GM04503 (cell line): ENCODE measurements around the gene TTLL1.
A peak's percentile ranks its signal among the peaks of the same experiment; 100 is the strongest.

Experiments
- DNase-seq: peaks from one replicate; pipeline ENCODE4 v3.0.0-alpha.2; 2012; ENCODE audit warnings: low read depth

The TTLL1 gene

DNA sequence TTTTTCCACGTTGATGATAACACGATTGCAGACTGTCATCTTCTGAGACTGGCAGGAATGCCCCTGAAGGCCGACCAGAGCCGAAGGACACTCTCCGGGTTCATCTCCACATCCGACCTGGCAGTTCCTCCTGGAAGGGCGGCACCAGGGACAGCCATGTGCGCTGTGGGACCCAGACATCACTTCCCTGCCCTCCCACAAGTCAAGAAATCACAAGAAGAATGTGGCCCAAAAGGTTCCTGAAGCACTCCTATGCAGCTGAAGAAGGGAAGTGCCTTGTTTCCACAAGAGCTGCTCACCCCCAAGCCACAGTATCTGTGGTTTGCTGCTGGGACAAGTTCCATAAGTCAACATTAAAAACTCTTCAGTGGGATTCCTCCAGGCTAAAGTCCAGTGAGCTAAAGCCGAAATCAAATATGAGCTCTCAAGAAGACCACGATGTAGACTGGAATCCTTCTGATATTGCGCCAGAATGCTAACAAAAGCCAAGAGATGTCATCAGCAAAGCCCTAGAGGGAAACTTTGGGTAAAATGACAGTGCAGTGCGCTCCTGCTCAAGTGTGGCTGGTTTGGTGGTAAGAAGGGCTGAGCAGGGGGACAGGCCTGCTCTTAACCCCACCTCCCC lies 95.4 kb downstream of the TTLL1 start:
- peak; percentile 76 for DNase-seq

DNA sequence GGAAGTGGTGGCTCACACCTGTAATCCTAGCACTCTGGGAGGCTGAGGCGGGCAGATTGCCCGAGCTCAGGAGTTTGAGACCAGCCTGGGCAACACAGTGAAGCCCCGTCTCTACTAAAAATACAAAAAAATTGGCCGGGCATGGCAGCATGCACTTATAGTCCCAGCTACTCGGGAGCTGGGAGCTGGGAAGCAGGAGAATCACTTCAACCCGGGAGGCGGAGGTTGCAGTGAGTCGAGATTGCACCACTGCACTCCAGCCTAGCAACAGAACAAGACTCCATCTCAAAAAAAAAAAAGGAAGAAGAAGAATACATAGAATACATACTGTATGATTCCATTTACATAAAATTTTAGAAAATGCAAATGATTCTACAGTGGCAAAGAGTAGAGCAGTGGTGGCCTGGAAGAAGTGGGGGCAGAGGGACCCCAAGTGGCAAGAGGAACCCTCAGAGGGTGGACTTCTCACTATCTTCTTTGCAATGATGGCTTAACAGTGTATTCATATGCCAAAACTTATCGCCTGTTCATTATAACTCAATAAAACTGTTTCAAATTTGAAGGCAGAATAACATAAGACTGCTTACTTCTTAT lies 96.2 kb downstream of the TTLL1 start:
- no peak for DNase-seq

DNA sequence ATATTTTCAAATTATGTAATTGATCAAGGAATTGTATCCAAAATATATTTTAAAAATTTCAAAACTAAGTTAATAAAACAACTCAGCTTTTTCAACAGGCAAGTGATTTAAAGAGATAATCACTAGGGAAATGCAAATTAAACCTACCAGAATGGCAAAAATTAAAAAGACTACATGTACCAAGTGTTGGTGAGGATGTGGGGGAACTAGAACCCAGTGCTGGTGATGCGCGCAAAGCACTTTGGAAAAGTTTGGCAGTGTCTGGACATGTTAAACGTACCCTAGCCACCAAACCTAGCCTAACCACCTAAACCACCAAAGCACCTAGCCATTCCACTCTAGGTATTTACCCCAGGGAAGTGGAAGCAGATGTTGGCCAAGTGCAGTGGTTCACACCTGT lies 97.1 kb downstream of the TTLL1 start:
- DNase-seq: no peak

DNA sequence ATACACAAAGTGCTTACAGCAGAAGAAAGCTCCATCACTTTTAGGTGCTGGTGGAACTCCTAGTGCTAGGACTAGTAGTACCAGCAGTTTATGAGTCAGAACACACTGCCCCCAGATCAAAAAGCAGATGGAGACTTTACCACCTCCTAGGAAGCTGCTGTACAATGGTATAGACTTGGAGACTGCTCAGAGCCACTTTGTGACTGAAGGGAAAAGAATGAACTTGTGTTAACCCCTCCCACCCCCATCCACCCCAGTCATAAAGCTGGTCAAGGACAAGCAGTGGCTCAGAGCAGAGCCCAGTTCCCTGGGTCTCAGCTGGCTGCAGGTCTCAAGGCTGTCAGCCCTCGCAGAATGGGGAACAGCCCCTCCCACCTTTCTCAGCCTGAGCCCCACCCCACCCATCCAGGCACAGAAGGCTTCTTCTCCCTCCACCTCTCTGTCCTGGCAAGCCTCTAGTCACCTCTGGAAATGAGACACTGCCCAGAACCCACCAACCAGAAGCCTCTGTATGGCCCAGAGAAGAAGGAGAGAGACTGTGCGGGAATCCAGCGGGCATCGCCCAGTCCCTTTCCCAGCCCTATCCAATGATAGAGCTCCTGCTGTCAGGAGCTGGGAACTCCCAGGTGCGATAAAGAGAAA lies 98.1 kb downstream of the TTLL1 start:
- no peak for DNase-seq

DNA sequence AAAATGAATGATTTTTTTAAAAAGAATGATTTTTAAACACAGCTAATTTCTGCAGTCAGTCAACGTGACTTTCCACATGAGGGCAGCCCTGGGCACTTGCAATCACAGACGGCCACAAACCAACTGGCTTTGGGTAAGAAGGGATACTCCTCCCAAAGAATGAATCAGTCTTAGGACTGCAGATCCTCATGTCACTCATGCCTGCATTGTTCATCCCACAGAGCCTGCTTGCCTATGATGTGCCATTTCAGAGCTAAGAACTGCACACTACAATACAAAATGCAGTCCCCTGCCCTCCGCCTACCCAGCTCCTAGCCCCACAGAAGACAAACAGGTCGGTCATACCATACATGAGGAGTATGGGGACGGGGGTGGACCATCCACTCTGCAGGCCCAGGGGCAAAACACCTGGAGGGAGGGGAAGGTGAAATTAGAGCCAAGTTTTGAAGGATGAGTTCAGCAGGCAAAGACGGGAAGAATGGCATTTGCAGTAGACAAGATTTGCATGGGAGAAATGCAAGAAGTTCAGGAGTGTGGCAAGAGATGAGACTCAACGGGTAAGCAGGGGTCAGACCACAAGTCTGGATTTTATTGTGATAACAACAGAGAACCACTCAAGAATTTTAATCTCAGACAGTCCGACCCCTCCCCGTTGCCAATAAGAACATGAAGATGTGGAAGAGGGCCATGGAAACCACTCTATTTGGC lies 98.9 kb downstream of the TTLL1 start:
- no peak for DNase-seq
